Hepatocyte (in vitro differentiated cells): ENCODE measurements around the gene CCDC187. TPM values are rescaled to one million over a fixed set of nuclear protein-coding genes. Genes with fewer than 3 reads are reported as not detected.

Experiments
- DNase-seq: peaks from one replicate; pipeline ENCODE4 v3.0.0-alpha.2; 2016; ENCODE audit warnings: low spot score
- H2AFZ ChIP-seq: fragments of 200-600 bp; sonication (generic); 2 replicates; pipeline ENCODE4 v1.6.0; 2016; ENCODE audit warnings: antibody characterized with exemption, mild to moderate bottlenecking
- H3K27ac ChIP-seq: fragments of 200-600 bp; sonication (generic); 2 replicates; pipeline ENCODE4 v1.5.1; 2016; ENCODE audit warnings: mild to moderate bottlenecking
- H3K27me3 ChIP-seq: fragments of 200-600 bp; sonication (generic); 2 replicates; pipeline ENCODE4 v1.6.1; 2016
- H3K36me3 ChIP-seq: fragments of 200-600 bp; sonication (generic); replicated peaks from 2 replicates; pipeline ENCODE4 v1.5.1; 2016; ENCODE audit warnings: low read depth; ENCODE audit not compliant: insufficient read depth
- H3K4me1 ChIP-seq: fragments of 200-600 bp; sonication (generic); 2 replicates; pipeline ENCODE4 v1.5.1; 2016; ENCODE audit warnings: mild to moderate bottlenecking, moderate library complexity; ENCODE audit not compliant: insufficient read depth
- H3K4me2 ChIP-seq: fragments of 200-600 bp; sonication (generic); 2 replicates; pipeline ENCODE4 v1.6.0; 2016
- H3K4me3 ChIP-seq: fragments of 200-600 bp; sonication (generic); 2 replicates; pipeline ENCODE4 v1.5.1; 2016; ENCODE audit warnings: mild to moderate bottlenecking
- H3K79me2 ChIP-seq: fragments of 200-600 bp; sonication (generic); 2 replicates; pipeline ENCODE4 v1.6.0; 2017; ENCODE audit warnings: mild to moderate bottlenecking
- H3K9me2 ChIP-seq: fragments of 200-600 bp; sonication (generic); replicated peaks from 2 replicates; pipeline ENCODE4 v1.6.0; 2017; ENCODE audit warnings: mild to moderate bottlenecking; ENCODE audit not compliant: insufficient read depth
- H3K9me3 ChIP-seq: fragments of 200-600 bp; sonication (generic); 2 replicates; pipeline ENCODE4 v1.5.1; 2016; ENCODE audit warnings: low read depth, mild to moderate bottlenecking
- H4K20me1 ChIP-seq: fragments of 200-600 bp; sonication (generic); 2 replicates; pipeline ENCODE4 v1.6.0; 2016; ENCODE audit warnings: mild to moderate bottlenecking; ENCODE audit not compliant: insufficient read depth, poor library complexity, severe bottlenecking
- EZH2 ChIP-seq: fragments of 200-600 bp; sonication (generic); IDR thresholded peaks from 2 replicates; pipeline ENCODE4 v1.6.1; 2016; ENCODE audit warnings: antibody characterized with exemption, mild to moderate bottlenecking, borderline replicate concordance
- EZH2phosphoT487 ChIP-seq: fragments of 200-600 bp; sonication (generic); IDR thresholded peaks from one replicate; pipeline ENCODE4 v1.6.1; 2018; ENCODE audit warnings: antibody characterized with exemption, mild to moderate bottlenecking, low read depth, moderate library complexity; ENCODE audit not compliant: unreplicated experiment, severe bottlenecking
- WGBS: methylation state at CpG from one replicate; pipeline ENCODE4 v1.1.6; 2016; ENCODE audit warnings: low lambda C conversion rate; ENCODE audit errors: missing lambda C conversion rate; 5-methylcytosine and 5-hydroxymethylcytosine counted together
- polyA plus RNA-seq: library from polyadenylated mRNA; unstranded; fragments of >200 nt; fragmentation: Nextera tagmentation; extraction: Ambion mirVana; gene quantifications from 2 replicates; pipeline ENCODE4 v1.2.1, GENCODE V29; 2016
- total RNA-seq: library from RNA; depleted of rRNA; stranded (reverse); fragments of >200 nt; gene quantifications from 2 replicates; pipeline ENCODE4 v1.2.3, GENCODE V29; 2014
- TF ChIP-seq, protein P1 (sequence below): fragments of 200-600 bp; sonication (generic); IDR thresholded peaks from 2 replicates; pipeline ENCODE4 v1.5.1; 2016; ENCODE audit warnings: antibody characterized with exemption, mild to moderate bottlenecking; ENCODE audit not compliant: poor library complexity

CCDC187 gene
- total and polyA plus RNA-seq, 2 experiments from 2014 or later: 0.60 to 0.75 TPM

DNA sequence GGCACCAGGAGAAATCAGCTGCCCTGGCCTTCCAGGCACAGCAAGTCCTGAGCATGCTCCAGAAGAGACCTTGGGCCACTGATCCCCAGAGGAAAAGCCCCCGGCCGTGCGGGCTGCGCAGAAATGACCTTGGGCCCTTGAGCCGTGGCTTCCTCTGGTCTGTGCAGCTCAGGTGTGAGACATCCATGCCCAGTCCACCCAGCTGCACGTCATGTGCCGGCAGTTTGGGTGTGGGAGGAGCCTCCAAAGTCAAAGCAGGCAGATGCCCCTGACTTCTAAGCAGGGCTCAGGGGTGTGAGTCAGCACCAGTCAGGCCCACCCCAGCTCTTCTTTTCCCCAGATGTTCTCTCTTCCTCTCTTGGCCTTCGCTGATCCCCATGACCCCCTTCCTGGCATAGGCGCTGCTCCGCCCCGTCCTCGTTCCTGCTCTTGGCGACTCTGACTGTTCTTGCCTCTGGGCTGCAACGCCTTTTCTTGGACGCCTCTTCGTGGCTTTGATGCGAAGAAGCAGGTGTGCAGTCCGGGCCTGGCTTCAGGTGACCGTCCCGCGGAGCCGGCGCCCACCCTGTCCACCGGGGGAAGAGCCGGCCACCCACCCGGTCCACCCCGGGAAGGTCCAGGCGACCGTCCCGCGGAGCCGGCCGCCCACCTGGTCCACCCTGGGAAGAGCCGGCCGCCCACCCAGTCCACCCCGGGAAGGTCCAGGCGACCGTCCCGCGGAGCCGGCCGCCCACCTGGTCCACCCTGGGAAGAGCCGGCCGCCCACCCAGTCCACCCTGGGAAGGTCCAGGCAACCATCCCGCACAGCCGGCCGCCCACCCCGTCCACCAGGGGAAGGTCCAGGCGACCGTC is 52.4 kb downstream of the CCDC187 start:
- DNase-seq: no peak
- Histone ChIP-seq H3K36me3 (no peaks in the 10 kb centered on the region), H3K4me1 (no peaks in the 10 kb centered on the region), H3K27ac (no peak overlapping the region), H3K27me3 (no peaks in the 10 kb centered on the region), H2AFZ (no peak overlapping the region), H3K9me2 (no peaks in the 10 kb centered on the region), H3K4me2 (no peak overlapping the region), H3K4me3 (no peak overlapping the region), H4K20me1 (no peaks in the 10 kb centered on the region), H3K79me2 (no peaks in the 10 kb centered on the region), H3K9me3 (no peaks in the 10 kb centered on the region)
- whole genome bisulfite sequencing: 93% methylated on average over 27 of the region's 50 CpGs
- TF ChIP-seq EZH2phosphoT487 (no peak), EZH2 (no peak)
- TF ChIP-seq, protein P1, sequence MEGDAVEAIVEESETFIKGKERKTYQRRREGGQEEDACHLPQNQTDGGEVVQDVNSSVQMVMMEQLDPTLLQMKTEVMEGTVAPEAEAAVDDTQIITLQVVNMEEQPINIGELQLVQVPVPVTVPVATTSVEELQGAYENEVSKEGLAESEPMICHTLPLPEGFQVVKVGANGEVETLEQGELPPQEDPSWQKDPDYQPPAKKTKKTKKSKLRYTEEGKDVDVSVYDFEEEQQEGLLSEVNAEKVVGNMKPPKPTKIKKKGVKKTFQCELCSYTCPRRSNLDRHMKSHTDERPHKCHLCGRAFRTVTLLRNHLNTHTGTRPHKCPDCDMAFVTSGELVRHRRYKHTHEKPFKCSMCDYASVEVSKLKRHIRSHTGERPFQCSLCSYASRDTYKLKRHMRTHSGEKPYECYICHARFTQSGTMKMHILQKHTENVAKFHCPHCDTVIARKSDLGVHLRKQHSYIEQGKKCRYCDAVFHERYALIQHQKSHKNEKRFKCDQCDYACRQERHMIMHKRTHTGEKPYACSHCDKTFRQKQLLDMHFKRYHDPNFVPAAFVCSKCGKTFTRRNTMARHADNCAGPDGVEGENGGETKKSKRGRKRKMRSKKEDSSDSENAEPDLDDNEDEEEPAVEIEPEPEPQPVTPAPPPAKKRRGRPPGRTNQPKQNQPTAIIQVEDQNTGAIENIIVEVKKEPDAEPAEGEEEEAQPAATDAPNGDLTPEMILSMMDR: no peak

DNA sequence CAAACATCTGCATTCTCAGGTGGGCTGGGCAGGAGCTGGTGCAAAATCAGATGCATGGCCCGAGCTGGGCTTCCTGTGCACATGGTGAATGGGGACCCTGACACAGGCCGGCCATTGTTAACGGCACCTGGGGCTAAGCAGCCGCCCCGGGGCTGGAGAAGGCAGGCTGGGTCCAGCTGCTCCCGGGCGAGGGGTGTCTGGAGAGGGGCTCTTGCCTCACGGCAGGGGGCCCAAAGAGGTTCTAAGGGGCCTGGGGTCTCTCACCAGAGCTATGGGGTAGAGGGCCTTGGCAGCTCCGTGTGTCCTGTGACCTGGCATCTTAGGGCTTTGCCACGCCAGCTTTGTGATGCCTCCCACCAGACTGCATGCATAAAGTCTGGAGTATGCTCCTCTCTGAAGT is 53.2 kb downstream of the CCDC187 start:
- Histone ChIP-seq H3K9me2 (no peaks in the 10 kb centered on the region), H3K9me3 (no peaks in the 10 kb centered on the region), H2AFZ (no peak overlapping the region), H4K20me1 (no peaks in the 10 kb centered on the region), H3K27me3 (no peaks in the 10 kb centered on the region), H3K4me2 (no peak overlapping the region), H3K27ac (no peak overlapping the region), H3K4me3 (no peak overlapping the region), H3K4me1 (peaks cover 3% of the 10 kb centered on the region), H3K36me3 (no peaks in the 10 kb centered on the region), H3K79me2 (no peaks in the 10 kb centered on the region)
- TF ChIP-seq EZH2 (no peak), EZH2phosphoT487 (no peak)
- TF ChIP-seq, protein P1: no peak
- WGBS: 73% methylated on average over 10 of the region's 10 CpGs
- DNase-seq: no peak

DNA sequence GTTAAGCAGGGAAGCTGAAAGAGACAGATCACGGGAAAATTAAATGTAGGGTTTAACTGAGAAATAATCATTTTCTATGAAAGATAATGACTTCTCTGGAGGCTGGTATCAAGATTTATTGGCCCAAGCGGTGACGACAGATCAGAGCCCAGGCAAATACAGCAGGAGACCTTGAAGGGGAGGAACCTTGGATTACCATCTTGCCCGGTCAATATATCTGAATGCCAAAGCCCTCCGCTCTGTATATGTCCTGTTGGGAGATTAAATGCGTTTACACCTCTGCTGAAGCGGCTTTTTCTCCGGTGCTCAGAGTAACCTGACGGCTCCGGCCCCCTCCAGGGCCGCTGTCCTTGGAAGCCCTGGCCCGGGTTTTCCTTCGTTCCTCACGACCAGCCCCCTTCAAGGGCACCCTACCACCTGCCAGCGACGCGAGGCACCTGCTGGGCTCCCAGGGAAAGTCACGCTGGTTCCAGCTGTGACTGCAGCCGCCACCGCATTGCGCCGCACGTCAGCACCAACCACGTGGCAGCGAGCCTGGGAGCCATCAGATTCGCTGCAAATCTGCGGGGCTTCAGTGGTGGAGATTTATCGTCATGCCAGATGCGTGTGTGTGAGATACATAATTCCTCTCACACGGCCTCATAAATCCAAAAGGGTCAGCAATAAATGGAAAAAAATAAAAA is 53.9 kb downstream of the CCDC187 start:
- 75% methylated on average over 30 of the region's 30 CpGs for WGBS
- H3K27ac ChIP-seq: no peak overlapping the region
- H3K9me2 ChIP-seq: no peaks in the 10 kb centered on the region
- no peaks in the 10 kb centered on the region for H3K79me2 ChIP-seq
- no peak for TF ChIP-seq EZH2
- TF ChIP-seq EZH2phosphoT487: no peak
- TF ChIP-seq, protein P1: no peak
- no peaks in the 10 kb centered on the region for H4K20me1 ChIP-seq
- H3K36me3 ChIP-seq: no peaks in the 10 kb centered on the region
- no peak overlapping the region for H3K4me3 ChIP-seq
- H3K4me1 ChIP-seq: peaks cover 3% of the 10 kb centered on the region
- no peak for DNase-seq
- no peaks in the 10 kb centered on the region for H3K9me3 ChIP-seq
- no peaks in the 10 kb centered on the region for H3K27me3 ChIP-seq
- H2AFZ ChIP-seq: no peak overlapping the region
- no peak overlapping the region for H3K4me2 ChIP-seq
